Uterus (tissue), 2 donors: ENCODE measurements around the gene LTBP2.

Experiments used
- POLR2A ChIP-seq, 2 donors: fragments of 450-650 bp; IDR thresholded peaks; one replicate each; pipeline ENCODE4 v1.6.1; 2016; ENCODE audit warnings: antibody characterized with exemption in 2 of 2, mild to moderate bottlenecking in 1 of 2, moderate library complexity in 1 of 2
- TF ChIP-seq, protein P1 (sequence below), 4 experiments: fragments of 200-600 bp in 2 of 4; fragments of 450-650 bp in 2 of 4; sonication (generic) in 2 of 4; IDR thresholded peaks; one replicate each; pipeline ENCODE4 v1.5.1; 2016 to 2019; ENCODE audit warnings: antibody characterized with exemption in 4 of 4, mild to moderate bottlenecking in 2 of 4, moderate library complexity in 1 of 4

DNA sequence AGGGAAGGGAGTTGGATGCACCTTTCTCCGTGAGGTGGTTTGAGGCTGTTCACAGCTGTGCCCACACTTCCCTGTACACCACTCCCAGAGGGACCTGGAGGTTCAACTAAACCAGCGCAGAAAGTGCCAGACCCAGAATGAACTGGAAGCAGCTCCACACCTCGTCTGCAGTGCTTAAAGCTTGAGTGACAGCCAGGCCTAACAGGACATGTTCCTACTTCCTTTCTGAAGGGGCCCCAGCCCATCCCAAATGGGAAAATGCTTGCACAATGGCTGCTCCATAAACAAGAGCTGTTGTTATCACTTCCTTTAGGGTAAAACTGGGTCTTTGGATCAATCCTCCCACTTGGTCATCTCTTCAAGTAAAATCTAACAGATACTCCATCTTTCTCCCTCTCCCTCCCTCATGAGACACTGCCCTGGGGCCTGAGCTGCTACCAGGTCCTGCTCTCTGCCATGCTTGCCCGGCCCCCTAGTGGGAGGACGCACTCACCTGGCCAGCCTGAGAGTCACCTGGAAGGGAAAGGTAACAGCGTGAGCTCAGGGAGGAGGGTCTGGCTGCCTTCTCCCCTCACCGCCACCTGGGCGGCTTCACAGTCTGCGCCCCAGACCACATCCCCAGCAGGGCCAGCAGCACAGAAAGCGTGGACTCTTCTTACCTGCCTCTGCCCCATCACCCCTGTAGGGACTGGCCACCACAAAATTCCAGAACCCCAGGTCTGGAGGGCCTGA, 85.0 kb downstream of the LTBP2 start:
- TF ChIP-seq, protein P1, sequence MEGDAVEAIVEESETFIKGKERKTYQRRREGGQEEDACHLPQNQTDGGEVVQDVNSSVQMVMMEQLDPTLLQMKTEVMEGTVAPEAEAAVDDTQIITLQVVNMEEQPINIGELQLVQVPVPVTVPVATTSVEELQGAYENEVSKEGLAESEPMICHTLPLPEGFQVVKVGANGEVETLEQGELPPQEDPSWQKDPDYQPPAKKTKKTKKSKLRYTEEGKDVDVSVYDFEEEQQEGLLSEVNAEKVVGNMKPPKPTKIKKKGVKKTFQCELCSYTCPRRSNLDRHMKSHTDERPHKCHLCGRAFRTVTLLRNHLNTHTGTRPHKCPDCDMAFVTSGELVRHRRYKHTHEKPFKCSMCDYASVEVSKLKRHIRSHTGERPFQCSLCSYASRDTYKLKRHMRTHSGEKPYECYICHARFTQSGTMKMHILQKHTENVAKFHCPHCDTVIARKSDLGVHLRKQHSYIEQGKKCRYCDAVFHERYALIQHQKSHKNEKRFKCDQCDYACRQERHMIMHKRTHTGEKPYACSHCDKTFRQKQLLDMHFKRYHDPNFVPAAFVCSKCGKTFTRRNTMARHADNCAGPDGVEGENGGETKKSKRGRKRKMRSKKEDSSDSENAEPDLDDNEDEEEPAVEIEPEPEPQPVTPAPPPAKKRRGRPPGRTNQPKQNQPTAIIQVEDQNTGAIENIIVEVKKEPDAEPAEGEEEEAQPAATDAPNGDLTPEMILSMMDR (IDR thresholded peaks at IDR 0.05): no peak
- TF ChIP-seq POLR2A (IDR thresholded peaks at IDR 0.05): no peak
